HFF-Myc (cell line): Measurements from ENCODE around the gene RASSF7.

ENCODE experiments used
- DNase-seq: peaks from one replicate; pipeline ENCODE4 v3.0.0-alpha.2; 2011; ENCODE audit warnings: low read depth; ENCODE audit errors: extremely low read depth
- H3K4me3 ChIP-seq: replicated peaks from 2 replicates; pipeline ENCODE4 v1.5.1; 2011; ENCODE audit warnings: low read depth, mild to moderate bottlenecking, control low read depth, low read length
- TF ChIP-seq, protein P1 (sequence below): IDR thresholded peaks from 2 replicates; pipeline ENCODE4 v1.5.1; 2012; ENCODE audit warnings: mild to moderate bottlenecking, low read depth, low read length, control low read depth; ENCODE audit errors: missing control alignments

The RASSF7 gene

GRCh38 chr11:518463-519202 lies 42.1 kb upstream of the RASSF7 start:
- DNase-seq: peak; percentile 86
- H3K4me3 ChIP-seq: peak overlapping the region; percentile 17; the same call in 1 of the 2 replicates
- TF ChIP-seq, protein P1, sequence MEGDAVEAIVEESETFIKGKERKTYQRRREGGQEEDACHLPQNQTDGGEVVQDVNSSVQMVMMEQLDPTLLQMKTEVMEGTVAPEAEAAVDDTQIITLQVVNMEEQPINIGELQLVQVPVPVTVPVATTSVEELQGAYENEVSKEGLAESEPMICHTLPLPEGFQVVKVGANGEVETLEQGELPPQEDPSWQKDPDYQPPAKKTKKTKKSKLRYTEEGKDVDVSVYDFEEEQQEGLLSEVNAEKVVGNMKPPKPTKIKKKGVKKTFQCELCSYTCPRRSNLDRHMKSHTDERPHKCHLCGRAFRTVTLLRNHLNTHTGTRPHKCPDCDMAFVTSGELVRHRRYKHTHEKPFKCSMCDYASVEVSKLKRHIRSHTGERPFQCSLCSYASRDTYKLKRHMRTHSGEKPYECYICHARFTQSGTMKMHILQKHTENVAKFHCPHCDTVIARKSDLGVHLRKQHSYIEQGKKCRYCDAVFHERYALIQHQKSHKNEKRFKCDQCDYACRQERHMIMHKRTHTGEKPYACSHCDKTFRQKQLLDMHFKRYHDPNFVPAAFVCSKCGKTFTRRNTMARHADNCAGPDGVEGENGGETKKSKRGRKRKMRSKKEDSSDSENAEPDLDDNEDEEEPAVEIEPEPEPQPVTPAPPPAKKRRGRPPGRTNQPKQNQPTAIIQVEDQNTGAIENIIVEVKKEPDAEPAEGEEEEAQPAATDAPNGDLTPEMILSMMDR: peak; percentile 85

DNA sequence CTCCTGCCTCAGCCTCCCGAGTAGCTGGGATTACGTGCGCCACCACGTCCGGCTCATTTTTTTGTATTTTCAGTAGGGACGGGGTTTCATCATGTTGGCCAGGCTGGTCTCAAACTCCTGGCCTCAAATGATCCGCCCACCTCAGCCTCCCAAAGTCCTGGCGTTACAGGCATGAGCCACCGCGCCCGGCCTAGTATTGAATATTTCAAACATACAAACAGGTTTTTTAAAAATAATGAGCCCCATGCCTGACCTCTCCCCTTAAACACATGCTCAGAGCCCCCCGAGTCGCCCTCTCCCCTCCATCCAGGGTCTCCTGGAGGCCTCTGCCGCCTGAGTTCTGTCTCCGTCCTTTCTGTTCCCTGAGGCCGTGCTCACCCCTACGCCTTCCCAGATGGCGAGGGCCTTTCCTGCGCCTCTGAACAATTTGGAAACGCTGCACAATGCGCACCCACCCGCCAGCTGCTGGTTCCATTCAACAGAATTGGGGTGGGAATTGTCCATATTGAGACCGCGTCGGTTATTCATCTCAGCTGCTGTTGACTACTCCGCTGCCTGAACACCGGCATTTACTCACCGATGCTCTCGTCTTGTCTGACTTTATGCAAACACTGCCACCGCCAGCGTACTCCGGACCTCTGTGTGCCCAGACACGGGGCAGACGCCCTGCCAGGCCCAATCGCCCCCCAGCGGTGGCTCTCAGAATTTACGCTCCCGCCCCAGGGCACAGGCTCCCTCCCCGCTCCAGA lies 40.2 kb upstream of the RASSF7 start:
- H3K4me3 ChIP-seq: no peak overlapping the region
- DNase-seq: no peak
- TF ChIP-seq, protein P1: no peak

- DNase-seq: no peak
- H3K4me3 ChIP-seq: no peak overlapping the region
- TF ChIP-seq, protein P1: no peak
Observed at GRCh38 chr11:521177-521688, 39.5 kb upstream of the RASSF7 start.

GRCh38 chr11:526192-526591 lies 34.6 kb upstream of the RASSF7 start:
- H3K4me3 ChIP-seq: no peak overlapping the region
- no peak for DNase-seq
- TF ChIP-seq, protein P1: no peak

DNA sequence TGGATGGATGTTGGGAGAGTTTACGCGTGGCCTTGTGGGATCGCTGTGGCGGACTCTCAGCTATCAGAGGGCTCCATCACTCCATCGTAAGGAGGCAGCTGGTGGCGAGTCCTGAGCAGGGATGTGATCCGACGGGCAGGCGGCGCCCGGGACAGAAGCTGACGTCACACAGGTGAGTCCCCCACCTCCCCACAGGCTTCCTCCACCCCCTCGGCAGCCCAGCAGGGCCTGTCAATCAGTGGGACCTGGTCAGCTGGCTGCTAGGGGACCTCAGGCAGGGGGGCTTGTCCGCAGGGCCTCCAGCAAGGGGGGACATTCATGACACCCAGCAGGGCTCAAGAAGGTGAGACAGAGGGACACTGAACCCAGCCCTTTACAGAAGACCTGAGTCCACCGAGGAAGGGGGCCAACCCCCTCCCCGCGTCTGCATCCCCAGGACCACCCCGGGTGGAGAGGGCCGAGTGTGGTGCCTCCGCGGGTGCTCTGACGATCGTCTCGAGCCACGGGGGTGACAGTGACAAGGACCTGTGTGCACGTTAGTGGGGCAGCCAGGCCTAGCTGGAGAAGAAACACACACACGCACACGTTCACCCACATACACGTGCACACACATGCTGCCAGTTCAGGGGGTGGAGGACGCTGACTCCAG lies 32.5 kb upstream of the RASSF7 start:
- TF ChIP-seq, protein P1: no peak
- H3K4me3 ChIP-seq: no peak overlapping the region
- no peak for DNase-seq

DNA sequence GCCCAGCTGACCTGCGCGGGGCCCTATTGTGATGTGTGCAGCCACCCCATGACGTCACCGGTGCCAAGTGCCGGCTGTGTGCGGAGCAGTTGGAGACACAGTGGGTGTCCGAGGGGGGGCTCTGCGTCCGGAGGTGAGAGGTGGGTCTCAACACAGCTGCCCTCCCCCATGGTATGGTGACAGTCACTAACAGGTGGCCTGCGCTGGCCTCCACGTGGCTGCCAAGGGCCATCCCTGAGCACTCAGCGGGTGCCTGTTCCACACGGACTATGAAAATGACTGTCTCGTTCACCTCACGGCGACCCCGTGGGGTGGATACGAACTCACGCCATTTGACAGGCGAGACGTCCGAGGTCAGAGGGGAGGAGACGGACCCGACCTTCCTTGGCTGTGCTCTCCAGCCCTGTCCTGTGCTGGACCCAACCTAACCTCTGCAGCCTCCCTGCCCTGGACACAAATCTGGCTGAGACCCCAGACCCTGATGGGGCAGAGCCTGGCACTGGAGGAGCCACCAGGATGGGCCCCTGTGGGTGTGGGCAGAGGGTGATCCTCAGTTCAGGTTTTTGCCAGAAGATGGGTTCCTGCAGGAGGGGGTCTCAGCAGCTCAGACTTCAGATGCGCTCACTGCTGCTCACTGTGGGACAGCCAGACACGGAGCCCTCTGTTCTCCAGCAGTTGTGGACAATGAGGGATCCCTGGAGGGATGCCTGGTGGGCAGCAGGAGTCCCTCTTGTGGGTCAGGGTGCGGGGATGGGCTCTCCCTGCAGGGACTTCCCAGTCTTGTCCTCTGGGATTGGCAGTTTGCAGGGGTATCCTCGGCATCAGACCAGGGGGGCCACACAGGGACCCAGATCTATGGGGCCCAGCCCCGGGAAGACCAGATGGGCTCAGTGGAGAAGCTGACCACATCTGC lies 31.7 kb upstream of the RASSF7 start:
- DNase-seq: no peak
- TF ChIP-seq, protein P1: no peak
- H3K4me3 ChIP-seq: no peak overlapping the region
